Caco-2 (cell line): ENCODE results near the gene HABP4. TPM values are rescaled to one million over a fixed set of nuclear protein-coding genes. Genes with fewer than 3 reads are reported as not detected.

ENCODE experiments used
- Bru-seq: library from RNA; stranded (reverse); fragments of 400-500 nt; gene quantifications from one replicate; lab custom pipeline; 2021; lab: Mats Ljungman, UMichigan
- BruChase-seq, 2 experiments: library from RNA; stranded (reverse); fragments of 400-500 nt; gene quantifications; one replicate each; lab custom pipeline; 2021; lab: Mats Ljungman, UMichigan
- BruUV-seq: library from RNA; stranded (reverse); fragments of 400-500 nt; replicated peaks from 2 replicates; lab custom pipeline; 2021; lab: Mats Ljungman, UMichigan
- CTCF ChIA-PET: fragments of 300-600 bp; sonication (Branson Sonifier 250); formaldehyde crosslinking; loops from one replicate; lab custom pipeline; 2022; ENCODE audit warnings: antibody characterized with exemption; lab: Charles Lee
- POLR2A ChIA-PET: fragments of 300-600 bp; sonication (Branson Sonifier 250); formaldehyde crosslinking; loops from one replicate; lab custom pipeline; 2022; ENCODE audit warnings: antibody characterized with exemption; lab: Charles Lee
- DNase-seq, 2 experiments: peaks; one replicate each; pipeline versions ENCODE4 v3.0.0 to v3.0.0-alpha.2; 2020 to 2022
- H3K27me3 ChIP-seq: replicated peaks from 2 replicates; pipeline ENCODE4 v1.6.0; 2011; ENCODE audit warnings: low read length; ENCODE audit not compliant: control insufficient read depth, insufficient read depth
- H3K36me3 ChIP-seq: 2 replicates; pipeline ENCODE4 v1.5.1; 2011; ENCODE audit warnings: low read length; ENCODE audit not compliant: control insufficient read depth, insufficient read depth
- H3K4me1 ChIP-seq: fragments of 250-450 bp; sonication (Bioruptor Pico); 2 replicates; pipeline ENCODE4 v1.5.1; 2020; ENCODE audit warnings: mild to moderate bottlenecking
- H3K4me3 ChIP-seq: 2 replicates; pipeline ENCODE4 v1.5.1; 2011; ENCODE audit warnings: low read depth, mild to moderate bottlenecking, control low read depth, low read length
- H3K9me3 ChIP-seq: fragments of 250-450 bp; sonication (Bioruptor Pico); 2 replicates; pipeline ENCODE4 v1.5.1; 2020; ENCODE audit warnings: mild to moderate bottlenecking, moderate library complexity
- H3K27ac Mint-ChIP-seq: one replicate; pipeline ENCODE4 v1.8.0; 2022; ENCODE audit warnings: mixed read lengths; ENCODE audit not compliant: unreplicated experiment
- H3K27me3 Mint-ChIP-seq: one replicate; pipeline ENCODE4 v1.8.0; 2022; ENCODE audit warnings: mixed read lengths; ENCODE audit not compliant: insufficient read depth, unreplicated experiment
- H3K36me3 Mint-ChIP-seq: one replicate; pipeline ENCODE4 v1.8.0; 2022; ENCODE audit warnings: mild to moderate bottlenecking, mixed read lengths; ENCODE audit not compliant: insufficient read depth, unreplicated experiment
- H3K4me1 Mint-ChIP-seq: one replicate; pipeline ENCODE4 v1.8.0; 2022; ENCODE audit warnings: low read depth, mixed read lengths; ENCODE audit not compliant: unreplicated experiment
- H3K4me3 Mint-ChIP-seq: one replicate; pipeline ENCODE4 v1.8.0; 2022; ENCODE audit warnings: mild to moderate bottlenecking, moderate library complexity, mixed read lengths; ENCODE audit not compliant: unreplicated experiment
- H3K9me3 Mint-ChIP-seq: one replicate; pipeline ENCODE4 v1.8.0; 2022; ENCODE audit warnings: mixed read lengths; ENCODE audit not compliant: unreplicated experiment
- intact Hi-C: fragments of 100-400 bp; cut with micrococcal nuclease; formaldehyde crosslinking; loops from one replicate; pipeline ENCODE4 v1.10.0; 2022; ENCODE audit not compliant: unreplicated experiment
- long read RNA-seq: library from polyadenylated mRNA; stranded (forward); transcript quantifications from one replicate; pipeline ENCODE4 v2.0.0, GENCODE V29; 2022
- total RNA-seq: library from RNA; stranded (reverse); gene quantifications from 2 replicates; pipeline ENCODE4 v1.2.3, GENCODE V29; 2022
- TF ChIP-seq, protein P1 (sequence below), 2 experiments: fragments of 200-600 bp in 1 of 2; IDR thresholded peaks; 1 replicate in 1 of 2; 2 replicates in 1 of 2; pipeline versions ENCODE4 v1.5.1 to v1.8.0; 2011 to 2022; ENCODE audit warnings: antibody characterized with exemption in 1 of 2, control low read depth in 1 of 2, inconsistent platforms in 1 of 2, low read depth in 1 of 2, low read length in 1 of 2, mild to moderate bottlenecking in 1 of 2, moderate library complexity in 1 of 2; ENCODE audit not compliant: insufficient read depth in 1 of 2, severe bottlenecking in 1 of 2, unreplicated experiment in 1 of 2

Gene HABP4
- total RNA-seq (24.8 and 26.7 TPM in 2 replicates), Bru-seq, nascent RNA (percentile 71 among the genes with signal in this experiment), BruChase-seq, experiment 1, labeled RNA remaining after a 2-hour chase (percentile 75 among the genes with signal in this experiment), BruChase-seq, experiment 2, labeled RNA remaining after a 6-hour chase (percentile 74 among the genes with signal in this experiment)
- long read RNA-seq, transcript HABP4-201 (8 exons, 2,615 nt), result major isoform, 135 of 171 reads
- long read RNA-seq, partial matches to known transcripts, result 3 of 171 reads
- long read RNA-seq, other reads (novel, unspliced or antisense), result 31 of 171 reads

DNA sequence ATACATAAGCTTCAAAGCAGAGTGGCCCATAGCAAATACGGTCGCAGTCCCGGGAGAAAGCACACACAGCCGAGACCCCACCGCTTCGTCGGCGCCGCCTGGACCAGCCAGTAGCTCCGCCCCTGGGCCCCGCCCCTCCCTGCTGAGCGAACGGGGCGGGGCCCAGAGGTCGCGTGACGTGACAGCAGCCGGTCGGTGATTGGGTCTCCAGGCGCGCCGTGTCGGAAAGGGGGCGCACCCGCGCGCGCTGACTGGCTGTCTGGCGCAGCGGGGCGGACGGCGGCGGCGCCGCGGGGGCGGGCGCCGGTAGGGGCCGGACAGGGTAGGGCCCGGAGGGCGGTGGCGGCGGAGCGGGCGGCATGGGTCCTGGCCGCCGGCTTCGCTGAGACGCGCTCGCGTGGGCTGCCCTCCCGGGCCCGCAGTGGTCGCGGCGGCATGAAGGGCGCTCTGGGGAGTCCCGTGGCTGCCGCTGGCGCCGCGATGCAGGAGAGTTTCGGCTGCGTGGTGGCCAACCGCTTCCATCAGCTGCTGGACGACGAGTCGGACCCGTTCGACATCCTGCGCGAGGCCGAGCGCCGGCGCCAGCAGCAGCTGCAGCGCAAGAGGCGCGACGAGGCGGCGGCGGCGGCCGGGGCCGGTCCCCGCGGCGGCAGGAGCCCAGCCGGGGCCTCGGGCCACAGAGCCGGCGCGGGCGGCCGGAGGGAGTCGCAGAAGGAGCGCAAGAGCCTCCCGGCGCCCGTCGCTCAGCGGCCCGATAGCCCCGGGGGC, at the start of gene HABP4:
TSS of gene HABP4 (plus strand) at position 325 of the 768 bp plus-strand sequence. CDS start at position 436, 111 bp downstream.
- TF ChIP-seq, protein P1, sequence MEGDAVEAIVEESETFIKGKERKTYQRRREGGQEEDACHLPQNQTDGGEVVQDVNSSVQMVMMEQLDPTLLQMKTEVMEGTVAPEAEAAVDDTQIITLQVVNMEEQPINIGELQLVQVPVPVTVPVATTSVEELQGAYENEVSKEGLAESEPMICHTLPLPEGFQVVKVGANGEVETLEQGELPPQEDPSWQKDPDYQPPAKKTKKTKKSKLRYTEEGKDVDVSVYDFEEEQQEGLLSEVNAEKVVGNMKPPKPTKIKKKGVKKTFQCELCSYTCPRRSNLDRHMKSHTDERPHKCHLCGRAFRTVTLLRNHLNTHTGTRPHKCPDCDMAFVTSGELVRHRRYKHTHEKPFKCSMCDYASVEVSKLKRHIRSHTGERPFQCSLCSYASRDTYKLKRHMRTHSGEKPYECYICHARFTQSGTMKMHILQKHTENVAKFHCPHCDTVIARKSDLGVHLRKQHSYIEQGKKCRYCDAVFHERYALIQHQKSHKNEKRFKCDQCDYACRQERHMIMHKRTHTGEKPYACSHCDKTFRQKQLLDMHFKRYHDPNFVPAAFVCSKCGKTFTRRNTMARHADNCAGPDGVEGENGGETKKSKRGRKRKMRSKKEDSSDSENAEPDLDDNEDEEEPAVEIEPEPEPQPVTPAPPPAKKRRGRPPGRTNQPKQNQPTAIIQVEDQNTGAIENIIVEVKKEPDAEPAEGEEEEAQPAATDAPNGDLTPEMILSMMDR (IDR thresholded peaks at IDR 0.05; ENCODE audit: insufficient read depth in 1 of 2, low read depth in 1 of 2, low read length in 1 of 2, severe bottlenecking in 1 of 2, unreplicated experiment in 1 of 2), result no peak
- H3K9me3 Mint-ChIP-seq, result no peaks in the 10 kb centered on the region
- peak within 1 kb of the TSS; percentile 89 for H3K4me3 ChIP-seq
- intact Hi-C loops, result loop anchor here (1.0 to 10.0 kb wide), 4 partner anchors 31 to 405 kb away; partner anchors contain the start of genes ZNF367, ZNF510 and ZNF782
- H3K27me3 ChIP-seq, result no peaks in the 10 kb centered on the region
- peak within 1 kb of the TSS; percentile 93 for H3K4me3 Mint-ChIP-seq
- DNase-seq, result peak; percentile 95 to 97
- peak within 1 kb of the TSS; percentile 76 for H3K27ac Mint-ChIP-seq
- H3K36me3 ChIP-seq, result no peaks in the 10 kb centered on the region
- no peaks in the 10 kb centered on the region for H3K9me3 ChIP-seq
- 0 out of 2 replicates have a peak, but pooled peaks cover 3% of the 10 kb centered on the region for H3K4me1 ChIP-seq
- ChIA-PET POLR2A (interaction anchor here (0.5 to 1.4 kb wide), 4 partner anchors 29 to 211 kb away, joined by 3 to 6 read pairs (median 3); no protein-coding TSS in a partner anchor), CTCF (interaction anchor here (0.9 to 1.6 kb wide), 4 partner anchors 8 to 217 kb away, joined by 3 to 4 read pairs (median 4); no protein-coding TSS in a partner anchor)
- no peaks in the 10 kb centered on the region for H3K27me3 Mint-ChIP-seq
- peaks cover 21% of the 10 kb centered on the region for H3K36me3 Mint-ChIP-seq
- BruUV-seq, result no TSS peak
- peaks cover 12% of the 10 kb centered on the region for H3K4me1 Mint-ChIP-seq

DNA sequence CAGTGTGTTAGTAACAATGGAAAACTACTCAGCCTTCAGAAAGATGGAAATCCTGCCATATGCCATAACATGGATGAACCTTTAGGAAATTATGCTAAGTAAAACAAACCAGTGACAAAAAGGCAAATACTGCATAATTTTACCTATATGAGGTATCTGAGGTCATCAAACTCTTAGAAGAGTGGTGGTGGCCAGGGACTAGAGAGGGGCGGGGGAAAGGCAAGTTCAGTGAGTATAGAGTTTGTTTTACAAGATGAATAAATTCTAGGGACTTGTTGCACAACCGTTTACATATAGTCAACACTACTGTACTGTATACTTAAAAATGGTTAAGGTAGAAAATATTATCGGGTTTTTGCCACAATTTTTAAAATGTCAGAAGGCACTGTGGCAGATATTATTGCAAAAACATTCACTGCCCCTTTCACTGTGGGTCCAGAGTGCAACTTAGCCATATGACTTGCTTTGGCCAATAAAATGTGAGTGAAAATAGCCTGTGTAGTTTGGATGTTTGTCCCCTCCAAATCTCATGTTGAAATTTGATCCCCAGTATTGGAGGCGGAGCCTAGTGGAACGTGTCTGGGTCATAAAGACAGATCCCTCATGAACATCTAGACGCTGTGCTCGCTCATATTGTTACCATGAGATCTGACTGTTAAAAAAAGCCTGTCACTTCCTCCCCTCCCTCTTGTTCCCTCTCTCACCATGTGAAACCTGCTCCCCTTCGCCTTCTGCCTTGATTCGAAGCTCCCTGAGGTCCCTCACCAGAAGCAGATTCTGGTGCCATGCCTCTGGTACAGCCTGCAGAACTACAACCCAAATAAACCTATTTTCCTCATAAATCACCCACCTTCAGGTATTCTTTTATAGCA, 41.3 kb upstream of the HABP4 start:
- intact Hi-C loops, result loop anchor here (1.0 kb wide), 1 partner anchor 17 kb away; no protein-coding TSS in a partner anchor
- H3K36me3 Mint-ChIP-seq, result peaks cover 49% of the 10 kb centered on the region
- H3K27ac Mint-ChIP-seq, result no peak overlapping the region
- TF ChIP-seq, protein P1 (IDR thresholded peaks at IDR 0.05; ENCODE audit: insufficient read depth in 1 of 2, low read depth in 1 of 2, low read length in 1 of 2, severe bottlenecking in 1 of 2, unreplicated experiment in 1 of 2), result no peak
- Histone ChIP-seq H3K9me3 (no peaks in the 10 kb centered on the region), H3K4me1 (peaks cover 13% of the 10 kb centered on the region; the same call in 1 of the 2 replicates), H3K4me3 (no peak overlapping the region), H3K27me3 (no peaks in the 10 kb centered on the region), H3K36me3 (no peaks in the 10 kb centered on the region; the same call in 1 of the 2 replicates)
- DNase-seq, result peak; percentile 49 to 61
- ChIA-PET POLR2A (no interaction called here), CTCF (no interaction called here)
- no peaks in the 10 kb centered on the region for H3K27me3 Mint-ChIP-seq
- no peaks in the 10 kb centered on the region for H3K9me3 Mint-ChIP-seq
- H3K4me3 Mint-ChIP-seq, result no peak overlapping the region
- H3K4me1 Mint-ChIP-seq, result peaks cover 12% of the 10 kb centered on the region
- no TSS peak for BruUV-seq
